ENCODE measurements around the gene AUTS2.

GRCh38 chr7:69837387-69838068 lies 239.3 kb downstream of the AUTS2 start:
- TF ChIP-seq CTCF (IDR thresholded peaks at IDR 0.05; ENCODE audit: low read length) (no peak), EZH2 (IDR thresholded peaks at IDR 0.05; ENCODE audit: borderline replicate concordance, low read length) (no peak)

All from OCI-LY1 (cell line).